ENCODE data around the gene EHBP1.

DNA sequence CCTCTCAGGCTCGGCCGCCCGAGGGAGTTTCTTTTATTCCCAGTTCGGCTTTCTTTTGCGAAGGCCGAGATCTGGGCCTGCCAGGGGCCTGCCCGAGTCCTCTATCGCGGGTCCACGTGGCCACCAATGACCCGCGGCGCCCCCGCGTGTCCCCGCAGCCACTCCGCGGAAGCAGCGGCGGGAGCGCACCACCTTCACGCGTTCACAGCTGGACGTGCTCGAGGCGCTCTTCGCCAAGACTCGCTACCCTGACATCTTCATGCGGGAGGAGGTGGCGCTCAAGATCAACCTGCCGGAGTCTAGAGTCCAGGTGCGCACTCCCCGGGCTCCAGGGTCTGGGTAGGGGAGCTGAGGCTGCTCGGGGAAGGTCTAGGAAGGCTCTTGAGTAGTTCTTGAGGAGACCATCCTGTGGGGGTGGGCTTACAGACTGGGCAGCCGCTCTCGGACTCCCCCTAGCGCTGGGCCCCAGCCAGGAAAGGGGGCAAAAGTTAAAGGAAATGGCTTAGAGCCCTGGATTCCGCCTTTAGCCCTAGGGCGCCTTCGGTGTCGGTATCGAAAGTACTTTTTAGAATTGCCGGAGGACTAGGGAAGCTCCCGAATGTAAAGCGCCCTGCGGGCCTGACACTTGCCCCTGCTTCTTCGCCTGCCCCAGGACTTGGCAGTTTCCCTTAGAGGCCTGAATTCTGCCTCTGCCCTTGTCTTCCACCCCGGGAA is 348.5 kb downstream of the EHBP1 start:
- TF ChIP-seq POLR2A (IDR thresholded peaks at IDR 0.05; ENCODE audit: extremely low read depth, insufficient read length) = no peak
- TF ChIP-seq, protein P1, sequence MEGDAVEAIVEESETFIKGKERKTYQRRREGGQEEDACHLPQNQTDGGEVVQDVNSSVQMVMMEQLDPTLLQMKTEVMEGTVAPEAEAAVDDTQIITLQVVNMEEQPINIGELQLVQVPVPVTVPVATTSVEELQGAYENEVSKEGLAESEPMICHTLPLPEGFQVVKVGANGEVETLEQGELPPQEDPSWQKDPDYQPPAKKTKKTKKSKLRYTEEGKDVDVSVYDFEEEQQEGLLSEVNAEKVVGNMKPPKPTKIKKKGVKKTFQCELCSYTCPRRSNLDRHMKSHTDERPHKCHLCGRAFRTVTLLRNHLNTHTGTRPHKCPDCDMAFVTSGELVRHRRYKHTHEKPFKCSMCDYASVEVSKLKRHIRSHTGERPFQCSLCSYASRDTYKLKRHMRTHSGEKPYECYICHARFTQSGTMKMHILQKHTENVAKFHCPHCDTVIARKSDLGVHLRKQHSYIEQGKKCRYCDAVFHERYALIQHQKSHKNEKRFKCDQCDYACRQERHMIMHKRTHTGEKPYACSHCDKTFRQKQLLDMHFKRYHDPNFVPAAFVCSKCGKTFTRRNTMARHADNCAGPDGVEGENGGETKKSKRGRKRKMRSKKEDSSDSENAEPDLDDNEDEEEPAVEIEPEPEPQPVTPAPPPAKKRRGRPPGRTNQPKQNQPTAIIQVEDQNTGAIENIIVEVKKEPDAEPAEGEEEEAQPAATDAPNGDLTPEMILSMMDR (IDR thresholded peaks at IDR 0.05; ENCODE audit: low read depth, low read length) = no peak
- TF ChIP-seq, protein P2, sequence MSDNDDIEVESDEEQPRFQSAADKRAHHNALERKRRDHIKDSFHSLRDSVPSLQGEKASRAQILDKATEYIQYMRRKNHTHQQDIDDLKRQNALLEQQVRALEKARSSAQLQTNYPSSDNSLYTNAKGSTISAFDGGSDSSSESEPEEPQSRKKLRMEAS (IDR thresholded peaks at IDR 0.05; ENCODE audit: low read depth, low read length) = no peak
- TF ChIP-seq MYC (IDR thresholded peaks at IDR 0.05; ENCODE audit: low read depth, low read length) = no peak
